ENCODE data around the gene WNK1. TPM values are rescaled to one million over a fixed set of nuclear protein-coding genes. Genes with fewer than 3 reads are reported as not detected.
A peak's percentile ranks its signal among the peaks of the same experiment; 100 is the strongest.

WNK1 gene
- polyA plus RNA-seq, 6 donors from 2014 or later = 3.9 to 41.1 (median 15.3) TPM

DNA sequence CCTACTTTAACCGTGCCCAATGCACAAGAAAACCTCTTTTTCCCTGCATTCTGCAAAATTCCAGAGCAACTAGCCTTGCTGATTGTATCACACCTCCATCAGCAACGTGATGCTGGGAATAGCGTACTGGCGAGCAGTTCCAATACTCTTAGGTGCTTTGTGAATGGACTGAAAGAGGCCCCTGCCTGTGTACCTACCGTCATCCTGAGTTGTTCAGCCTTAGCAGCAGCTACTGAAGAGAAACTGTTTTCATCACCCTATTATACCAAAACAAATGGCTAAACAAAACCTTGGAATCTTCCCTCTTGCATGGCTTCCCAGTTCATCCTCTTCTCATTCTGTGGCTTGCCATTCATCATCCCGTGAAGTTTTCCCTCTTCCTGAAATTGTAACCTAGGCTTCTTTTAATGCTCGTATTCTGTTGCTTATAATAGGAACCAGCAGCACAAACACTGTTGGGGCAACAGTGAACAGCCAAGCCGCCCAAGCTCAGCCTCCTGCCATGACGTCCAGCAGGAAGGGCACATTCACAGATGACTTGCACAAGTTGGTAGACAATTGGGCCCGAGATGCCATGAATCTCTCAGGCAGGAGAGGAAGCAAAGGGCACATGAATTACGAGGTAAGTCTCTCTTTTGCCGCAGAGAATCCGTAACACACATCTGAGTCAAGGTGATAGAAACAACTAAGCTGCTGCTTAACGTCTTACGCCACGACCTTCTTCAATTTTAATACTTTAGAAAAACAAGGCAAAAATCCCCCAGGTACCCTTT lies 155.2 kb downstream of the WNK1 start:
- Mint-ChIP-seq H3K27me3 (no peaks in the 10 kb centered on the region), H3K9me3 (no peaks in the 10 kb centered on the region), H3K4me3 (peak overlapping the region in 1 of 8 donors; percentile 7), H3K27ac (peak overlapping the region in 2 of 6 donors; percentile 41 to 52), H3K4me1 (peaks cover 9 to 22% (median 21%) of the 10 kb centered on the region in 3 donors), H3K36me3 (peaks cover 21 to 27% of the 10 kb centered on the region in 2 donors)
- DNase-seq (no peak), ATAC-seq (ENCODE audit: low read depth in 2 of 2) (no peak)

DNA sequence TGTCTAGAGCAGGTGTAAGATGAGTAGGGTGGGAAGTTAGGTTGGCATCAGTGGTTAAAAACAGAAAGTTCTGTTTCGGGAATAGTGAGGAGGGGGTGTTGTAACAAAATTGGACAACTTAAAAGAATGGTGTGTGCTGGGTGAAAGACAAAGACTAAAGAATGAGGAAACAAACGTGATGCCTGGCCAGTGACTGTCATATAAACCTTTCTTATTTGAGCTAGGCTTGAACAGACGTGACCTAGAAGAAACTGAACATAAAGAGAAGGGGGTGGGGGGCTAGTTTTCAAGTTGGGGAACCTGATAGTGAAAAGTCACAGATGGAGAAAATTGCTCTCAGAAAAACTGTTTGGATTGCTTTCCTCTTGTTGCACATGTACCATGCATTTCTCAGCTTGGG lies 157.5 kb downstream of the WNK1 start:
- no peak for ATAC-seq (ENCODE audit: low read depth in 2 of 2)
- Mint-ChIP-seq H3K27me3 (no peaks in the 10 kb centered on the region), H3K9me3 (no peaks in the 10 kb centered on the region), H3K27ac (peak overlapping the region in 3 of 6 donors; percentile 1 to 31 (median 21)), H3K4me3 (no peak overlapping the region), H3K4me1 (peaks cover 5 to 21% (median 19%) of the 10 kb centered on the region in 3 donors), H3K36me3 (peaks cover 20 to 27% of the 10 kb centered on the region in 2 donors)
- DNase-seq = no peak

DNA sequence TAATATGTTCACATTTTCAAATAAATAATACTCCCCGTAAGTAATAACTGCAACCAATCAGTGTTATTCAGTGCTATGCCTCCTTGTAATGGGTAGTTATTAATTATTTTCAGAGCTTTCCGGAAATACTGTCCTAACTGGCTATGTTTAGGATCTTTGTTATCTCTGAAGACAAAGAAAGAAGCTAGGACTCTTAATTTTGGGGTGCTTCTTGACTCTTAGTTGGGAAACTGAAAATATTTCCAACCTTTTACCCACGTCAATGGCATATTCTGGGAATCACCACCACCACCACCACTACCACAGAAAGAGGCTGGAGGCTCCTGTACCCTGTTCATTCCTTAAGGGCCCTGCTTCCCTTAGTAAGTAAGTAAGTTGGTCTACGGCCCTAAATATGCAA lies 158.0 kb downstream of the WNK1 start:
- DNase-seq = no peak
- Mint-ChIP-seq H3K4me1 (peaks cover 8 to 21% (median 13%) of the 10 kb centered on the region in 3 donors), H3K9me3 (no peaks in the 10 kb centered on the region), H3K36me3 (peaks cover 20 to 26% of the 10 kb centered on the region in 2 donors), H3K4me3 (no peak overlapping the region), H3K27me3 (no peaks in the 10 kb centered on the region), H3K27ac (peak overlapping the region in 5 of 6 donors; percentile 31 to 89 (median 63))
- no peak for ATAC-seq (ENCODE audit: low read depth in 2 of 2)

DNA sequence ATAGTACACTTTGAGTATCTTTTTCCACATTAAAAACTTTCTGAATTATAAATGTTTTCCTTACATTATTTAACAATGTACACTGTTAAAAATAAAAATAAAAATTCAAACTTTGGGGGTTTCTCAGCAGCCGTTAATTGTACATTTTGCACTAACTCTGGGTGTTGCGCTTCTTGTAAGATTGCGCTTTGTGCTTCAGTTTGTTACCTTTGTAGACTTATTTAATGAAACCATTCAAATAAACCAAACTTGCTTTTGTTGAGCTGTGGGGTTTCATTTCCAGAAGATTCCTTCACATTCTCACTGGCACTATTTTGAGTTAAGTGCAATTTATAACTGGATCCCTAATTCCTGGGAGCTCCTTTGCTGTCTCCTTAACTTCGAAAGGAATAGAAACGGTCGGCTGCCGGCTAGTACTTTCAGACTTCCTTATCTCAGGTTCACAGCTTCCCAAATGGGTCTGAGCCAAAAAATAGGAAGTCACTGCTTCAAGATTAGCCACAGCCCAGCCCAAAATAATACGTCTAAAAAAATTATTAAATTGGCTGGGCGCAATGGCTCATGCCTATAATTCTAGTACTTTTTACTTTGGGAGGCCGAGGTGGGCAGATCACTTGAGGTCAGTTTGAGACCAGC lies 158.9 kb downstream of the WNK1 start:
- no peak overlapping the region for H3K4me3 Mint-ChIP-seq
- DNase-seq (no peak), ATAC-seq (ENCODE audit: low read depth in 2 of 2) (no peak)
- H3K9me3 Mint-ChIP-seq = no peaks in the 10 kb centered on the region
- H3K4me1 Mint-ChIP-seq = peaks cover 7 to 20% (median 13%) of the 10 kb centered on the region in 3 donors
- H3K36me3 Mint-ChIP-seq = peaks cover 20 to 21% of the 10 kb centered on the region in 2 donors
- H3K27me3 Mint-ChIP-seq = no peaks in the 10 kb centered on the region
- H3K27ac Mint-ChIP-seq = peak overlapping the region in 2 of 6 donors; percentile 4 to 26

DNA sequence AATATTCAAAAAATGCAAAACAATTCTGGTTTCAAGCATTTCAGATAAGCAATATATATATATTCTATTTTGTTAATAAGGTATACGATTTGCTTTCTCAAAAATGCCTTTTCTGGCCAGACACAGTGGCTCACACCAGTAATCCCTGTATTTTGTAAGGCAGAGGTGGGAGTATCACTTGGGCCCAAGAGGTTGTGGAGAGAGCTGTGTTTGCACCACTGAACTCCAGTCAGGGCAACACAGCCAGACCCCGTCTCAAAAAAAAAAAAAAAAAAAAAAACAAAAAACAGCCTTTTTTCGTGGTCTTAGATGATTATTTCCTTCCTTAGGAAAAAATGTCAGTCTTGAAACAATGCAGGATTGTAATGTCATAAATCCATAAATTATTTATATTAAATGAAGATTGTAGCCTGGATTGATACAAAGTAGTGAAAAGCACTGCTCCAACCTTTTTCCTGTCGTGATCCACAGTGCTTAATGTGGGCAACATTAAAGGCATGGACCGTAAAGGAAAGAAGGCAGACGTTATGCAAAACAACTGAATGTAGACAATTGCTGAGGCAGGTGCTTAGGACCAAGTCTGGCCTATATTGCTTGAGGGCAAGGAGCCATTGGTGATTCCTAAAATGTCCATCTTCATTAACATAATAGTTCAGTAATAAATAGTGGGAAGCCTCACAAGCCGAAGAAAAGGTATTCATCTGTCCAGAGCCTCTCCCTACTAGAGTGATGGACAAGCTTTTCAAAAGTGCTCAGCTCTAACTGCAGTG lies 160.3 kb downstream of the WNK1 start:
- no peaks in the 10 kb centered on the region for H3K9me3 Mint-ChIP-seq
- peaks cover 16 to 20% of the 10 kb centered on the region in 2 donors for H3K36me3 Mint-ChIP-seq
- DNase-seq (no peak), ATAC-seq (ENCODE audit: low read depth in 2 of 2) (no peak)
- no peak overlapping the region for H3K4me3 Mint-ChIP-seq
- H3K27me3 Mint-ChIP-seq = no peaks in the 10 kb centered on the region
- H3K4me1 Mint-ChIP-seq = peaks cover 13 to 25% (median 14%) of the 10 kb centered on the region in 3 donors
- H3K27ac Mint-ChIP-seq = no peak overlapping the region

DNA sequence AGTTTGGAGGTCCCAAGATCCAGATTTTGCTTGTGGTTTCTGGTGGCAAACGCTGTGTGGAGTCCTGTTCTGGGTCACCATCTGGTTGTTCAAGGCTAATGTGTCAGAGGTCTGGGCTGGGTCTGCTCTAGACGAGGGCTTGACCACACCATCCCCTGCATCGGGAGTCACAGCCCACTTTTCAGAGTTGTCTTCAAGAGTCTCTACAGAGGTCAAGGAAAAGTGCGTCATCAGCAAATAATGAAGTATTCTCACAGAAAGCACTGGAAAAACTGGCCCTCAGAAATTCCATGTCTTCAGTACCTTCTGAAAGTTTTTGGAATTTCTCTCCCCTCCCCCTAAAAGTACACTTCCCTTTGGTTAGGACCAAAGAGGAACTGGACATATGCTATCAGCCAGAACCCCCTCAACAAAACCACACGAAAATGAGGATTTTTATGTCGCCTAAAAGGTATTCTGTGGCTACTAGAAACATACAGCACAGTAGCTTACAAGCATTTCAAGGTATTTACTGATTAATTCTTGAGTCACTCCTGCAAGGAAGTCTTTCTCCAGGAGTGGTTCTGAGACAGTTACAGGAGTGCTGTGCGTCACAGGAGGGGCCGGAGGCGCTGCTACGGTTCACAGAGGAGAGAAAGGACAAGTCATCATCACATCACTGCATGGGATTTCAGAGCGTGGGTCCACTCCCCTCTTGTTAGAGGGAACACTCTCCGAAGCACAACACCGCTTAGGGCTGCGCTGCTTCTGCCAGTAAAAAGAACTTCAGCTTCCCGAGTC lies 161.7 kb downstream of the WNK1 start:
- no peak overlapping the region for H3K4me3 Mint-ChIP-seq
- no peak for DNase-seq
- peak overlapping the region in 5 of 6 donors; percentile 30 to 75 (median 58) for H3K27ac Mint-ChIP-seq
- peaks cover 8 to 17% of the 10 kb centered on the region in 2 donors for H3K36me3 Mint-ChIP-seq
- no peak for ATAC-seq (ENCODE audit: low read depth in 2 of 2)
- H3K27me3 Mint-ChIP-seq = no peaks in the 10 kb centered on the region
- H3K9me3 Mint-ChIP-seq = no peaks in the 10 kb centered on the region
- H3K4me1 Mint-ChIP-seq = peaks cover 13 to 25% (median 14%) of the 10 kb centered on the region in 3 donors

DNA sequence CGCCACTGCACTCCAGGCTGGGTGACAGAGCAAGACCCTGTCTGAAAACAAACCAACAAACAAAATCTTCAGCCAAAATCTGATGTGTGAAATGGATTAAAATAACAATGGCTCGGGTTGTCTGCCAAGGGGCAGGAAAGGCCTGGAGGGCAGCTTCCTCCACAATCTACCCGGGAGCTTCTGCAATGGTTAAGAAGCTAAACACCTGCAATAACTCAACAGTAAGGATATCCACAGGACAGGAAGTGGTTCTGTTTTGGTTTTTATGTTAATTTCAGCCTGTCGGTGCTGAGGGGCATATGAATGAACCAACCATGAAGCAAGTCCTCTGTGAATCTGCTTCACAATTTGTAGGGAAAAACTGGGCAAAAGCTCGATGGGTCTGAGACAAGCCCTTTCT lies 162.7 kb downstream of the WNK1 start:
- DNase-seq = no peak
- Mint-ChIP-seq H3K27me3 (no peaks in the 10 kb centered on the region), H3K36me3 (peaks cover 0 to 17% of the 10 kb centered on the region in 2 donors), H3K4me1 (peaks cover 13 to 25% (median 14%) of the 10 kb centered on the region in 3 donors), H3K9me3 (no peaks in the 10 kb centered on the region), H3K27ac (peak overlapping the region in 5 of 6 donors; percentile 7 to 75 (median 70)), H3K4me3 (no peak overlapping the region)
- peak in 1 of 2 donors; percentile 18 for ATAC-seq (ENCODE audit: low read depth in 2 of 2)

DNA sequence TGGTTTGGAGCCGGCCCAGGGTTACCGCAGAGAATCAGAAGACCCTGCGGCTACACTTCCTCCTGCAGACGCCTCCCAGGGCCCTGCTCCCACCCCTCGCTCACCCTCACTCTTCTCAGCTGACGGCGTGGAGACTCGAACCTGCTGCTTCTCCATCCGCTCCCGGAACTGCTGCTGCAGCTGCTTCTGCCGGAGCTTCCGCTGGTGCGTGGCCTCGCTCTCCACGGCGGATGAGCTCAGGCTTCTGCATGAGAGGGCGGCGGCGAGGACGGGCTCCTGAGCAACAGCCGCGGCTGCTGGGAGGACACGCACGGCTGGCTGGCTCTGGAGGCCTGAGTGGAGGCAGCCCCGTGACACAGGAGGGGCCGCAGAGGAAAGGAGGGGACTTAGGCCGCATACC lies 163.9 kb downstream of the WNK1 start:
- H3K36me3 Mint-ChIP-seq = peaks cover 5 to 20% of the 10 kb centered on the region in 2 donors
- DNase-seq (no peak), ATAC-seq (ENCODE audit: low read depth in 2 of 2) (peak; percentile 74 to 79)
- H3K9me3 Mint-ChIP-seq = no peaks in the 10 kb centered on the region
- peak overlapping the region in 5 of 8 donors; percentile 12 to 76 (median 56) for H3K4me3 Mint-ChIP-seq
- H3K4me1 Mint-ChIP-seq = peaks cover 13 to 25% (median 14%) of the 10 kb centered on the region in 3 donors
- peak overlapping the region in 4 of 6 donors; percentile 37 to 89 (median 70) for H3K27ac Mint-ChIP-seq
- no peaks in the 10 kb centered on the region for H3K27me3 Mint-ChIP-seq

DNA sequence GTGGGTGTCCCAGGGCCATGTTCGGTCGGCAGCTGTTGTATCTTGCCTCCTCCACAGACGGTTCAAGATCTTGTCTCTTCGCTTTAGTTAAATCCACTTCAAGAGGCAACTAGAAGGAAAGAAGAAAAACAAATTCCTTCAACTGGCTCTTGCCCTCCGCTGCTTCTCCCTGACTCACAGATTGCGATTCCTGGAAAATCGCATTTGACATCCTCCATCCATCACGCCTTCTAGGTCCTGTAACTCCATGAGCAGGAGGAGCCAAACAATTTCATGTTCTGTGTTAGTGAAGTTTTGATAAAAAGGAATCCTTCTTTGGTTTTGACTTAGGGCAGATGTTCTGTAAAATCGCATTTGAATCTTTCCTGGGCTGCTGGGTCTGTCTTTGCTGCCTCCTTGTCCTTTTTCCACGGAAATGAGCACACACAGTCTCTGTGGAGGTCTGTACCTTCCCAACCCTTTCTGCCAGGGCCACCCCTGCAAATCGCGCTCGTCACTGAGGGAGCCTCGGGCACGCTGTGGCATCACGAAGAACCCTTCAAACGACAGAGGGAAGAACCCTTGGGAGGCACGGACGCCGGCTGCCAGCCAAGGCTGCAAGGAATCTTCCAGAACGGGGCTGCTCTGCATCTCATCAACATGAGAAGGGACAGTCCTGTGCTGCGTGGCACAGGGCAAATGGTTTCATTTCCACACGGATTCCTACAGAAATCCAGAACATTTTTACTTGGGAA lies 164.5 kb downstream of the WNK1 start:
- ATAC-seq (ENCODE audit: low read depth in 2 of 2) (no peak), DNase-seq (no peak)
- peaks cover 13 to 25% (median 14%) of the 10 kb centered on the region in 3 donors for H3K4me1 Mint-ChIP-seq
- no peaks in the 10 kb centered on the region for H3K9me3 Mint-ChIP-seq
- peaks cover 8 to 23% of the 10 kb centered on the region in 2 donors for H3K36me3 Mint-ChIP-seq
- H3K27me3 Mint-ChIP-seq = no peaks in the 10 kb centered on the region
- H3K4me3 Mint-ChIP-seq = peak overlapping the region in 4 of 8 donors; percentile 35 to 76 (median 46)
- H3K27ac Mint-ChIP-seq = peak overlapping the region in 3 of 6 donors; percentile 65 to 93 (median 75)

DNA sequence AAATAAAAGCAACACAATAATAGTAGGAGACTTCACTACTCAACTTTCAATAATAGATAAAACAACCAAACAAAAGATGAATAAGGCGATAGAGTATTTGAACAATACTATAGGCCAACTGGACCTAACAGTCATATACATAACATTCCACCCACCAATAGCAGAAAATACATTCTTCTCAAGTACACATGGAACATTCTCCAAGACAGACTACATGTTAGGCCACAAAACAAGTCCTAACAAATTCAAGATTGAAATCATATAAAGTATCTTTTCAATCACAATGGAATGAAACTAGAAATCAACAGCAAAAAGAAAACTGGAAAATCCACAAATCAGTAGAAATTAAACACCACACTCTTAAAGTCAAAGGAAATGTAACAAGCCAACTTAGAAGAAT lies 168.3 kb downstream of the WNK1 start:
- H3K9me3 Mint-ChIP-seq = no peaks in the 10 kb centered on the region
- H3K4me3 Mint-ChIP-seq = no peak overlapping the region
- no peak for DNase-seq
- peak overlapping the region in 4 of 6 donors; percentile 2 to 56 (median 36) for H3K27ac Mint-ChIP-seq
- ATAC-seq (ENCODE audit: low read depth in 2 of 2) = no peak
- no peaks in the 10 kb centered on the region for H3K27me3 Mint-ChIP-seq
- H3K4me1 Mint-ChIP-seq = peaks cover 5 to 12% (median 9%) of the 10 kb centered on the region in 3 donors
- H3K36me3 Mint-ChIP-seq = peaks cover 14 to 28% of the 10 kb centered on the region in 2 donors

DNA sequence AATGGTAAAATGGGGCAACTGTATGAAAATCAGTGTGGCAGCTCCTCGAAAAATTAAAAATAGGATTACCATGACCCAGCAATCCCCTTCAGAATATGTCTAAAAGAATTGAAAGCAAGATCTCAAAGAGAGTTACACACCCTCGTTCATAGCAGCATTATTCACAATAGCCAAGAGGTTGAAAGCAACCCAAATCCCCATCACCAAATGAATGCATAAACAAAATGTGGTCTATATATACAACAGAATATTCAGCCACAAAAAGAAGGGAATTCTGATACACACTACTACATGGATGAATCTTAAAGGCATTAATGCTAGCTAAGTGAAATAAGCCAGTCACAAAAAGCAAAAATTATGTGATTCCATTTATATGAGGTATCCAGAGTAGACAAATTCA lies 169.9 kb downstream of the WNK1 start:
- peak overlapping the region in 2 of 6 donors; percentile 1 to 20 for H3K27ac Mint-ChIP-seq

DNA sequence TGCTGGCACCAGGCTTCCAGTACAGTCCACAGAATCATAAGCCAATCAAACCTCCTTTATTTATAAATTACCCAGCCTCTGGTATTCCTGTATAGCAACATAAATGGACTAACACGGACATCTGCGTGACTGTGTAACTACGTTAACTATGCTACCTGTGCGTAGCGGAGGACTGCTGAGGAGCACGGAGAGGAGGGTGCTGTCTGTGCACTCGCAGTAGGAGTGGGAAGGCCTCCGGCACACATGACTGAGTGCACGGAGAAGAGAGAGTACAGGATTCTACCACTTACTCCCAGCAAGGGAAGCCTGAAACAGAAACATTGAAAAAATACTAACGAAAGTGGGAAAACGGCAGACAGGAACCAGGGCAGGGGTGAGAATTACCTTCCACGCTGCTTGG lies 174.3 kb downstream of the WNK1 start:
- peaks cover 0 to 4% (median 0%) of the 10 kb centered on the region in 3 donors for H3K4me1 Mint-ChIP-seq
- peak overlapping the region in 1 of 6 donors; percentile 74 for H3K27ac Mint-ChIP-seq
- ATAC-seq (ENCODE audit: low read depth in 2 of 2) = no peak

More for the DNA sequence above, 169.9 kb downstream of the WNK1 start:
- DNase-seq (no peak), ATAC-seq (ENCODE audit: low read depth in 2 of 2) (no peak)
- Mint-ChIP-seq H3K4me1 (peaks cover 0 to 4% (median 0%) of the 10 kb centered on the region in 3 donors), H3K9me3 (no peaks in the 10 kb centered on the region), H3K27me3 (no peaks in the 10 kb centered on the region), H3K36me3 (peaks cover 24 to 26% of the 10 kb centered on the region in 2 donors), H3K4me3 (no peak overlapping the region)

More for the DNA sequence above, 174.3 kb downstream of the WNK1 start:
- no peaks in the 10 kb centered on the region for H3K9me3 Mint-ChIP-seq
- H3K36me3 Mint-ChIP-seq = peaks cover 19 to 21% of the 10 kb centered on the region in 2 donors
- no peaks in the 10 kb centered on the region for H3K27me3 Mint-ChIP-seq
- no peak overlapping the region for H3K4me3 Mint-ChIP-seq
- no peak for DNase-seq

All from naive B cell (primary cell).